GM15510 (cell line): ENCODE results near the gene PCBP3.

Experiments used
- POLR2A ChIP-seq: IDR thresholded peaks from 3 replicates; pipeline ENCODE4 v1.6.1; 2011; ENCODE audit warnings: borderline replicate concordance; ENCODE audit not compliant: insufficient read length; ENCODE audit errors: extremely low read depth

PCBP3 gene

DNA sequence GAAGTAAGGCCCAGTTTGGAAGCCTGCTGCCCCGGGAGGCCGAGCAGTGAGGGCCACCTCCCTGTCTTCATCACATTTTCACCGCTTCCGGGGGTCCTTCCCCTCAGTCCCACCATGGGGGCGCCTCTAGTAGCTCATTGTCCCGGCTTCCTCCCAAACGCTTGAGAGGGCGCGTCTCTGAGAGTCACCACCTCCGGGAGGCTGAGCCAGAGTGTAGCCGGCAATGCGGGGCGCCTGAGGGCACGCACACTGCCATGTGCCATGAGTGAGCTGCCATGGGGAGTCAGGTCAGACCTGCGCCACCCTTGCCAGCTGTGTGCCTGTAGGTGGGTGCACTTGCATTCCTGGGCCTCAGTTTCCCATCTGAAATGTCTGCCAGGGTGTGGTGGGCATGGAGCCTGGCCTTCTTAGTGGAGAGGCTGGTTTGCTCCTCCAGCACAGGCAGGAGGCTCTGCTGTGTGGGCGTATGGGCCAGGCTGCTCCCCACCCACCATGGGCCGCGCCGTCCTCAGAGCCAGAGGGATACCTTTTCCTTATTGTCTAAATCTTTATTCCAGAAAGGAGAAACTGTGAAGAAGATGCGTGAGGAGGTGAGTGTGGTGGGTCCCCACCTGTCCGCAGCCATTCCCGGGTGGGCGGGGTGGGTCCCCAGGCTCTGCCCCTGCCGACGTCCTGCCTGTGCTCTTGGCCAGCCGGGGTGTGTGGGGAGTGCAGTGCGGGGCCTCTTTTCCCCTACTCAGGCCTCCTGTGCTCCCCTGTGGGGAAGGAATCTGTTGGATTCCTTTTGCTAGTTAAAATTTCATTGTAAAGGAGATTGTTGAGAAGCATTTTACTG is 256.7 kb downstream of the PCBP3 start:
- no peak for TF ChIP-seq POLR2A

DNA sequence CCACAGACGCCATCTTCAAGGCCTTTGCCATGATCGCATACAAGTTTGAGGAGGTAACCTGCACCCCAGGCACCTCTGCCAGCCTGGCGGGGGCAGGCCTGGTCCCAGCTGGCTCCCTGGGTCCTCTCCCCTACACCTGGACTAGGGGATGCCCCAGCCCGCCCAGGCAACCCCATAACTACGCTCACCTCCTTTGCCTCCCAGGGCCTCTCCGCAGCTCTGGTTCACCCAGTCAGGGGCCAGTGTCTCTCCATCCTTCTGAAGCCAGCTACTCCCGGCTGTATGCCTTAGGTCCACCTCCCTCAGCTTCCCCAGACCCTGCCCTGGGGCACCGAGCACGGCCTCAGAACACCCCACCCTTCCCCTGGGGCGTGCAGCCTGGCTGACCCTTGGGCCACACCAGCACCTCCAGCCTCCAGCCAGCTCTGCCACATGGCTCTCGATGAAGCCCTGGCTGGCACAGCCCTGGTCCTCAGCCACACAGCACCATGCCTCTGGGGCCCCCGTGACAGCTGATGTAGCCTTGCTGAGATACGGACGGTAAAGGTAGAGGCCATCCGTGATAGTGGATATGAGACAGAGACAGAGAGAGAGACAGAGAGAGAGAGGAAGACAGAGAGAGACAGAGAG is 257.7 kb downstream of the PCBP3 start:
- no peak for TF ChIP-seq POLR2A

DNA sequence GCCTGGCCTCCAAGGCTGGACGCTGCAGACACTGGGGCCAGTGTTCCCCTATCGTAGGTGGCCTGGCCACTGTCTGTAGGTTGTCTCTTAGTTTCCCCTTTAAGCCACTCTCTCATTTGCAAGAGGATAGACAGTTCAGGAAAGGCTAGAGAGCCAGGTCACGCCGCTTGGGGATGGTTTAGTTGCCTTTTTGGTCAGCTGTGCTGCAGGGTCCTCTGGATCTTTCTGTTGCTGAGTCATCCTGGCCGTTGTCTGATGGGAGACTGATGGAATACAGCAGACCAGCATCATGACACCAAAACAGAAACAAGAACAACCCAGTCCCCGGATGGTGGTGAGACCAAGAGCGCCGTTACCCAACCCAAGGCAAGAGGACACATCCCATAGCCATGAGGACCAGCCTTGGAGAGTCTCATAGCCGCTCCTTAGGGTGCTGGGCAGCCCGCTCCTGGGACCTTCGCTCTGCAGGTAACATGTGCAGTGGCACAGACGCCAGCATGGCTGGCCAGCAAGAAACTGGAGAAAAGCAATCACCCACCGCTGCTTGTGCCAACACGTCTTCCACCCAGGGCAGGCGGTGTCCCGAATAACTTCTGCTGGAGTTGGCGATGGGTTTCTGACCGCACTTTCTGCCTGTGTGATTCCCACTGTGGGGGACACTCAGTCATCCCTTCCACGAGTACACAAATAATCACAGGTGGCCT is 258.9 kb downstream of the PCBP3 start:
- TF ChIP-seq POLR2A, result no peak

DNA sequence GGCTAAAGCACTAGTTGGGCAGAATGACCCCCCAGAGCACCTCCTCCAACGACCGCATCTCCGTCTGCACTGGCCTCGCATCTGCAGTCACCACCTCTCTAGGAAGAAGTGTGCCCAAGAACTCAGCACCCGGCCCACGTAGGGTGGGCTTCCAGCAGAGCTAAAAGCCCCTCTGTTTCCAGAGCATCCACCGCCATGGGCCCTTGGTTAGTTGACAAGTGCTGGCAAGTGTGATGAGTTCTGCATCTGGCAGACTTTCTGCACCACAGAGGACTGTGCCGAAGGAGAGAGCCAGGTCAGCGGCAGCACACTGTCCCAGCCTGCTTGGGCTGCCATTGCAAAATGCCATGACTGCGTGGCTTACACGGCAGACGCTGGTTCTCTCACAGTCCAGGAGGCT is 261.7 kb downstream of the PCBP3 start:
- TF ChIP-seq POLR2A, result no peak

DNA sequence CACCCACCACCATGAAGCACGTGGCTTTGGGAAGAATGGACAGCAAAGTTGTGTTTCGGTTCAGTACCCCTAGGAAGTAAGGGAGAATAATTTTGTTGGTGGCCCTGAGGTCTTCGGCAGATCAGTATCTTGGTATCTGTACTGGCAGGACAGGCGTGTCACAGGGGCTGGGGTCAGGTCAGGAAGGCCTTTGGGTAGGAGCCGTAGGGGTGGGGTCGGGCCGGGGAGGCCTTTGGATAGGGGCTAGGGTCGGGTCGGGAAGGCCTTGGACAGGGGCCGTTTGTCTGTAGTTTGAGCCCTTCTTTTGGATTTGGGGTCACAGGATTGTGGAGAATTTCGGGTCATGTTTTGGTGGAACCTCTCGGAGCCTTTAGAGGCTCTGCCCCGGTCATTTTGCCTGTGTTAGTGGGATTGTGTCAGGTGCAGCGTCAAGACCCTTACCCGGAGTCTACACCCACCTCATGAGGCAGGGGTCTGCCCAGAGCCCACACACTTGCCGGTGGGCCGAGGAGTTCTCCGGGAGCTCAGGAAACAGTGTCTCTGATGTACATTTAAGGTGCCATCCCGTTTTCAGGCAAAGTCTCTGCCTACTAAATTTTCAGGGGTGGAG is 262.8 kb downstream of the PCBP3 start:
- TF ChIP-seq POLR2A, result no peak

DNA sequence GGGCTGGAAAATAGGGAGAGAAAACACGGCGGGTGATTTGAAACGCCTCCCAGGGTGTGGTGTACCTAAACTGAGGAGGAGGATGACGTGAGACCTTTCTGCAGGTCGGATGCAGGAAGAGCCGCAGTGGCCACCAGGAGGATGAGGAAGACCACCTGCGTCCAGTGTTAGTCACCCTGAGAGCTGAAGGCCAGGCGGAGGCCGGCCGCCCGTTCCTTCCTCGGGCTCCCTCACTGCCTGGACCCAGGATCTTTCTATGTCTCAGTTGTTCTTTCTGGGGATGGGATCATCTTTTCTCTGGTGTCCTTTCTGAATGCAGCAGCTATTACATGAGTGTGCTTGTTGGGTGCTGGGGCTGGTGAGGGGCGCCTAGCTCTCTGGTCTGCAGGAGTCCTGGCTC is 263.3 kb downstream of the PCBP3 start:
- no peak for TF ChIP-seq POLR2A

DNA sequence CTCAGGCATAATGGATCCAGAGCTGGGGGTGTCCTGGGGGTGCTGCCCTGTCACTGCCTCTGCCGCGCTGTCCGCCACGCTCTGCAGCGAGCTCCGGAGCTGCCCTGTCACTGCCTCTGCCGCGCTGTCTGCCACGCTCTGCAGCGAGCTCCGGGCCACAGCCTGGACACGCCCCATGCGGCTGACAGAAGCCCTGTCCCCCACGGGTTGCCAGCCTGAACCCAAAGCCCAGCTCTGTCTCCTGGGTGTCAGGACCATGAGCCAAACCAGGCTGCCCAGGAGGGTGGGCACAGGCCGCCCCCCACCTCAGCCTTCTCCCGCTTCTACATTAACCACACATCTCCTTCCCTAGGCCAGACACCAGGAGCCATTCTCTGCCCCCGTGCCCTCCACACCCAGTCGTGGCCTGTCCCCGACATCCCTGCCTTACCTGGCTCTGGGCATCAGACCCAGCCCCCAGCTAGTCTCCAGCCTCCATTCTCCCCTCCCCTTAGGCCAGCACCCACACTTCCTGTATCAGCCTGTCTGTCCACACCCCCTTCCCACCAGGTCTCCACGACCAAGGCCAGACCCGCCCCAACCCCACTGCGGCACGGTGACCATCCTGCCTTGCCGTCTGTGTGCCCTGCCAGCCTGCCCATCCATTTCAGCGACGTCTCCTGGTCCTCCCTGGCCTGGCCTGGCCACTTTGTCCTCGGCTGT is 265.2 kb downstream of the PCBP3 start:
- no peak for TF ChIP-seq POLR2A

DNA sequence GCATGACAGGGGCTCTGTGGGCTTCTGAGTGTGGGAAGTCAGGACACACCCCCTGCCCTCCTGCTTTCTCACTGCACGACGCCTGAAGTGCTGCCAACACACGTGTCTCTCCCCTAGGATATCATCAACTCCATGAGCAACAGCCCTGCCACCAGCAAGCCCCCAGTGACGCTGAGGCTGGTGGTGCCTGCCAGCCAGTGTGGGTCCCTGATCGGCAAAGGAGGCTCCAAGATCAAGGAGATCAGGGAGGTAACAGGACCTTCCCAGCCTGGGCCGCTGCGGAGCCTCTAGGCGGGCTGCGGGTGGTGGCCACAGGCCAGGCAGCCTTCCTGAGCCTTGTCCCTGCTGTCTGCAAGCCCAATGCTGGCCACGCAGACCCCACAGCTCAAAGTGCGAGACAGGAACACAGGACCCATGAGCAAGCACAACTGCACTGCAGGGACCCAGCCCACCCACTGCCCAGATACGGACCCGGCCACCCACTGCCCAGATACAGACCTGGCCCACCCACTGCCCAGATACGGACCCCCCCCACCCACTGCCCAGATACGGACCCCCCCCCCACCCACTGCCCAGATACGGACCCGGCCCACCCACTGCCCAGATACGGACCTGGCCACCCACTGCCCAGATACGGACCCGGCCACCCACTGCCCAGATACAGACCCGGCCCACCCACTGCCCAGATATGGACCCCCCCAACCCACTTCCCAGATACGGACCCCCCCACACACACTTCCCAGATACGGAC is 265.9 kb downstream of the PCBP3 start:
- TF ChIP-seq POLR2A, result no peak

DNA sequence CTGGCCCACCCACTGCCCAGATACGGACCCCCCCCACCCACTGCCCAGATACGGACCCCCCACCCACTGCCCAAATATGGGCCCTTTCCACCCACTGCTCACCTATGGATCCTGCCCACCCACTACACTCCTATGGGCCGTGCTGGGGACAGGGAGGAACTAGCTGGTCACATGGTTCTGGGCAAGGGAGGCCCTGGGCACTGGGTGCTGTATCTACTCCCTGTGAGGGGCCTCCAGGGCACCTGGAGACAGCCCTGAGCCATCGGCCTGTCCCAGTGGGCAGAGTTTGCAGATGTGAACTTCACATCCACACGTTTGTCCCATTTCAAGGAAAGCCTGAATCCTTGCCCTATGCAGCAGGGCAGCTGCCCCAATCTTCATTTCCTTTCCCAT is 266.6 kb downstream of the PCBP3 start:
- no peak for TF ChIP-seq POLR2A

DNA sequence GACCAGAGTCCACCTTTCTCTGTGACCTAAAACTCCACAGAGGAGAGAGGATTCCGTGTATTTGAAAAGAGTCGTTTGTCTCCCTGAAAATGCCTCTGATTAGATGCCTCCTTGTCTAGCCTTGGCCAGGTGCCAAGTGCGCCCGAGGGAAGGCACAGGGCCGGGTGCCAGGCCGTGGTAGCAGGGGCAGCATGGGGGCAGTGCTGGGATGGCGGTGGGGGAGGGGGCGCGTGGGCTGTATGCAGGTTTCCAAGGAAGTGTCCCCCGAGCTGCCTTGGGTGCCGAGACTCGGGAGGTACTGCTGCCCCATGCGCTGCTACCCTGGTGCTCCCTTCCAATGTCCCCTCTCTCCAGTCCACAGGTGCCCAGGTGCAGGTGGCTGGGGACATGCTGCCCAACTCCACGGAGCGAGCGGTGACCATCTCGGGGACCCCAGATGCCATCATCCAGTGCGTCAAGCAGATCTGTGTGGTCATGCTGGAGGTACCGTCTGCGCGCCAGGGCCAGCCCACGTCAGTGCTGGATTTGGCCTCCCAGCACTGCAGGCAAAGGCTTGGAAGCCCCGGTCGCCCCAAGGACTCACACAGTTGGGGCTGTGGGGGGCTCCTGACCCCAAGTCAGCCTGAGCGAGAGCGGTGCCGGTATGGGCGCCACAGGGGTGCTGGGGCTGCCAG is 267.2 kb downstream of the PCBP3 start:
- no peak for TF ChIP-seq POLR2A

DNA sequence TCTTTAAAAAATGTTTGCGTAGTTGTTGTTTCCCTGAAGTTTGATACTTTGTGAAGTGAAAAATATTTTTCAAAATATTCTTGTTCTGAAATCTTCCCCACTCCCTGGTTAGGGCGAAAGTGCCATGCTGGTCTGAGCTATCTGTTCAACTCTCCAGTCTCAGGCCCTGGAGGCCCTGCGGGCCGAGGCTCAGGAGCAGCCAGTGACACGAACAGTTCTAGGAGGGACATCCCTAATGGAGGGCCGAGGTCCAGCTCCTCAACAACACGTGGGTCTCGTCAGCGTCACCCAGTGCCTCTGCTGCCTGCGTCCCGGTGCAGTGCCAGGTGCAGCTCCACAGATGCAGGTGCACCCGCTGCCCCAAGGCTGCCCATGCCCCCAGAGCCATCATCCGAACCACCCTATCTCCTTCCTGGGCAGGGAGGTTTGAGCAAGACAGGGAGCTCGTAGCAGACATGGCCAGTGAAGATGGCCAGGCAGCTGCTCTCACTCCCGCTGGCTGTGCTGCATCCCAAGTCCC is 268.3 kb downstream of the PCBP3 start:
- TF ChIP-seq POLR2A, result no peak

DNA sequence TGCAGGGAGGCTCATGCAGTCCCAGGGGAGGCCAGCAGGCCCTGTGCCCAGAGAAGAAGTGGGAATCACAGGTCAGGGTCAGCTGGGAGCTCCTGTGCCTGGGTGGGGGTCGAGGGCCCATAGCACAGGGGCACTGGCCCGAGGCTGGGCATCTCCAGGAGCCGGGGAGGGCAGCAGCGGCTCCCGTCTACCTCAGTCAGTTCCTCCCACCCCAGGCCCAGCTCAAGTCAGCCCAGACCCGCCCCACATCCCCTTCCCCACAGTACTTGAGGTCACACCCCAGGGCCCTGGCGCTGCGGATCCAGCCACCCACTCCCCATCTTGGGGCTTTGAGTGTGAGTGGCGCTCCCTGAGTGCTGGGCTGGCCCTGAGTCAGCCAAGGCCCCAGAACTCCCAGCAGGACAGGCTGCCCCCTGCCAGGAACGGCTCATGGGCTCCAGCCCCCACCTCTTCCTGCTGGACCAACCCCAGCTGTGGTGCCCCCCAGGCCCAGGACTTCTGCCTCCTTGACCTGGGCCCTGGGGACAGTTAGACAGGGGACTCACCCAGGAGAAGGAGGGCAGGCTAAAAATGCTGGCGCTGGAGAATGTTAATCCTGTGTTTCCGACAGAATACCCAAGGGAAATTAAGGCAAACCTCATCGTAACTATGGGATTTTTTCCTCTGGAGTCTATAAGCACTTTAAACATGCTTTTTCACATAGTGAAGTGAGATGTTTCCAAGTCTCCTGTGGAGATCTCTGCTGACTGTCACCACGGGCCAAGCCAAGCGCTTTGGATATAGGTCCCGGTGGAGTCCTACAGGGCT is 269.3 kb downstream of the PCBP3 start:
- TF ChIP-seq POLR2A, result no peak

DNA sequence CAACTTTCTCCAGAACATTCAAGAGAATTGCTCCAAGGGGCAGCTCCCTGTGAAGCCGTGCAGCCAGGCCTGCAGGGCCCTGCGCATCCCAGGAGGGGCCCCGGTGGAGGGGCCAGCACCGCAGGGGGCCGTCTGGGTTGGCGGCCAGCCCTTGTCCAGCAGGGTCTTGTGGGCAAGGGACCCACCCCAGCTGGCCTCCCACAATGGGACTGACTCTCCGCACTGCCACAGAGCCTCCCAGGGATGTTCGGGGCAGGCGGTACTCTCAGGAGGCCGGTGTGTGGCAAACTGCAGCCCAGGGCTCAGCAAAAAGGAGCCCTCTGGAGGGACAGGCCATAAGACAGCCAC is 269.9 kb downstream of the PCBP3 start:
- no peak for TF ChIP-seq POLR2A

DNA sequence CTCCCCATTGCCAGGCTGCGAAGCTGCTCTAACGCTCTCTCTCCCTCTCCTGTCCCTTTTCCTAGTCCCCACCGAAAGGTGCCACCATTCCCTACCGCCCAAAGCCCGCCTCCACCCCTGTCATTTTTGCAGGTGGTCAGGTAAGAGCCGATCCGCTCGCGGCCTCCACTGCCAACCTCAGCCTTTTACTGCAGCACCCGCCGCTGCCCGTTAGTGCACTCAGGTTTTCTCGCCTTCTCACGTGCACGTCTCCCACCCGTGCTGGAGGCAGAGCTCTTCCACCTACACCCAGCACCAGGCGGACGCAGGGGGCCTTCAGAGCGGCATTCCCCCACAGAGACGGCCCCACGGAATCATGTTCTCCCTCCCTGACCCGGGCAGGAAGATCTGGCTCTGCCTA is 270.4 kb downstream of the PCBP3 start:
- no peak for TF ChIP-seq POLR2A
